ENCODE data around the gene KDM4C.

DNA sequence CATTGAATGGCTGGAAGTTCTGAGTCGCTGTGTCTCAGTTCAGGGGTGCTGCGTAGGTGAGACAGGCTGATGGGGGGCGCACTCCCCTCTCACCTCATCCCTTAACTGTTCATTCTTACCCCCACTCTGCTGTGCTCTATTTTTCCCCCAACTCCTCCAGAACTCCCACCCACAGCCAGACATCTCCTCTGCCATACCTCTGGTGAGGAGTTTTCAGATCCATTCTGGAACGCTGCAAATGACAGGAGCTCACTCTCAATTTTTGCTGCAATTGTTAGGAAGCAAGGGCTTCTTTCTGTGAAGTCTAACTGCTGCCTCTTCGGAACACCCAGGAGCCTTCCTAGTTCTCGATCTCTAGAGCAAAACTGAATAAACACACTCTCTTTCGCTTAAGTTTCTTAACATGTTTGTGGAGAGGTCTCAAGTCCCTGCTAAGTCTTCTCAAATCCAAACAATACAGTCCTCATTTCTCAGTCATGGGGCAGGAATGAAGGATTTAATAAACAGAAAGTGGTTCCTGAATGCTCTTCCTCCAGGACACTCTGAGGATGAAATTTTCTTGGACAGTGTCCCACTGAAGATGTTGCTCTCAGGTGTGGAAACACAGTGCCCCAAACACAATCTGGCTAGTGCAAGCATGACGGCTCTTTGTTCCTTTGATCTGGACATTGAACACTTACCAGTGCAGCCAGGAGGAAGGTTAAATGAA is 387.7 kb downstream of the KDM4C start:
- no peak for TF ChIP-seq CTCF (IDR thresholded peaks at IDR 0.05)
- TF ChIP-seq EZH2 (IDR thresholded peaks at IDR 0.05) = no peak
- TF ChIP-seq EZH2phosphoT487 (IDR thresholded peaks at IDR 0.05) = no peak

All from neural progenitor cell (in vitro differentiated cells).